AG09319 (cell line): ENCODE data around the gene FMNL2.

ENCODE experiments used
- DNase-seq: peaks from one replicate; pipeline ENCODE4 v3.0.0-alpha.2; 2010; ENCODE audit warnings: low read depth; ENCODE audit errors: extremely low read depth
- TF ChIP-seq, protein P1 (sequence below): IDR thresholded peaks from 2 replicates; pipeline ENCODE4 v1.5.1; 2011; ENCODE audit warnings: low read depth, mild to moderate bottlenecking, inconsistent platforms, low read length, moderate library complexity

The FMNL2 gene

DNA sequence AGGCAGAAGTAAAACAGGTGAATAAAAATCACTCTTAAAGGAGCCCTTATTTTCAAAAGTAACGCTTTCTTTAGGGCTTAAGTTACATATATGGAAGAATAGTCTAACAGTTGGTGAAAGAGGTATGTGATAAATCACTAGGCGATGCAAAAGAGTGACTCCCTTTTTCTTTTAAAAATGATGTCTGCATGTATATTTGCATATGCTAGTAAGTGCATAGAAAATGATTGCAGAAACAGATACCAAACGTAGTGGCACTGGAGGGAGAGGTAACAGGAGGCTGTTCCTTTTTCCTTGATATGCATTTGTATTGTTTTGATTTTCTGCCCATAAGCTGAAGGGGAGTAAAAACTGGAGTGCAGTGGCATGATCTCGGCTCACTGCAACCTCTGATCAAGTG, 224.0 kb downstream of the FMNL2 start:
- DNase-seq, result no peak

DNA sequence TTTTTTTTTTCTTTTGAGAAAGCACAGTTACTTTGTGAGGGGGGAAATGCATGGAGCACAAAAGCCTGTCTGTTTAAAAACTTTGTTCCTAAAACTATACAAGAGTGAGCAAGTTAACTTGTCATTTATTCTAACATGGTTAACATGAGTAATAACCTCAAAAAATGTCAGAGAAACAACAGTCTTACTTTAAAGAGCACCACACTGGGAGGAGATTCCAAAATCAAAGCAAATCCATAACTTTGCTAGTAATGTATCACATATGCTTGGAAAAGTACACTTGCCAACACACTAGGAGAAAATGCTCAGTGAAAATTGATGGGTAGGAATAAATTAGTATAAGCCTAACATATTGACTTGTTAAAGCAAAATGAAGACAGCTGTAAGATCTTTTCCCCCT, 225.2 kb downstream of the FMNL2 start:
- TF ChIP-seq, protein P1, sequence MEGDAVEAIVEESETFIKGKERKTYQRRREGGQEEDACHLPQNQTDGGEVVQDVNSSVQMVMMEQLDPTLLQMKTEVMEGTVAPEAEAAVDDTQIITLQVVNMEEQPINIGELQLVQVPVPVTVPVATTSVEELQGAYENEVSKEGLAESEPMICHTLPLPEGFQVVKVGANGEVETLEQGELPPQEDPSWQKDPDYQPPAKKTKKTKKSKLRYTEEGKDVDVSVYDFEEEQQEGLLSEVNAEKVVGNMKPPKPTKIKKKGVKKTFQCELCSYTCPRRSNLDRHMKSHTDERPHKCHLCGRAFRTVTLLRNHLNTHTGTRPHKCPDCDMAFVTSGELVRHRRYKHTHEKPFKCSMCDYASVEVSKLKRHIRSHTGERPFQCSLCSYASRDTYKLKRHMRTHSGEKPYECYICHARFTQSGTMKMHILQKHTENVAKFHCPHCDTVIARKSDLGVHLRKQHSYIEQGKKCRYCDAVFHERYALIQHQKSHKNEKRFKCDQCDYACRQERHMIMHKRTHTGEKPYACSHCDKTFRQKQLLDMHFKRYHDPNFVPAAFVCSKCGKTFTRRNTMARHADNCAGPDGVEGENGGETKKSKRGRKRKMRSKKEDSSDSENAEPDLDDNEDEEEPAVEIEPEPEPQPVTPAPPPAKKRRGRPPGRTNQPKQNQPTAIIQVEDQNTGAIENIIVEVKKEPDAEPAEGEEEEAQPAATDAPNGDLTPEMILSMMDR, result no peak
- DNase-seq, result no peak

More for the DNA sequence above, 224.0 kb downstream of the FMNL2 start:
- TF ChIP-seq, protein P1, result no peak

DNA sequence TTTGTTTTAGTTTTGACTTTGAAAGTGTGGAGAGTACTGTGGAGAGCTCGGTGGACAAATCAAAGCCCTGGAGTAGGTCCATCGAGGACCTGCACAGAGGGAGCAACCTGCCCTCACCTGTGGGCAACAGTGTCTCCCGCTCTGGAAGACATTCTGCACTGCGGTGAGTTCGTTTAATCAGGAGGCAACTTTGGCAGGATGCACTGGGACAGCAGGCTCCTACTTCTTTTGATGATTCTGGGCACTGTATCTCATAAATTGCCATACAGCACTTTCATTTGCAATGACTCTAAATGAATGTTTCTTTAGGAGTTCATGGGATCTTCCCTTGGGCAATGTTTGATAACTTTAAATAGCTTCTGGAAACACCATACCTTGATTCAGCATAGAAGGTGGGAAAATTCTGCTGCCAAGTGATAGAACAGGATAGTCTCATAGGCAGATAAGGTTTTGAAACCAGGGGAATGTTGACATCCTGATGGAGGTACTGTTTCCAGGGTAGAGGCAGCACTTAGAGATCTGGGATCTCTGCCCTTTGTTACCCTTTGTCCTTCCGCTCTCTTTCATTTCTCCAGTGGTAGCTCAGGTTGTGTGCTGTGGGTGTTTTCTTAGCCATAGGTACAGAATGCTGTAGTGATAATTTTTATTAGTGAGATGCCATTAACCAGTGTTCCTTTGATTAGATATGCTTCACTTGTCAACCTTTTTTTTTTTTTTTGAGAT, 226.1 kb downstream of the FMNL2 start:
- TF ChIP-seq, protein P1, result no peak

DNA sequence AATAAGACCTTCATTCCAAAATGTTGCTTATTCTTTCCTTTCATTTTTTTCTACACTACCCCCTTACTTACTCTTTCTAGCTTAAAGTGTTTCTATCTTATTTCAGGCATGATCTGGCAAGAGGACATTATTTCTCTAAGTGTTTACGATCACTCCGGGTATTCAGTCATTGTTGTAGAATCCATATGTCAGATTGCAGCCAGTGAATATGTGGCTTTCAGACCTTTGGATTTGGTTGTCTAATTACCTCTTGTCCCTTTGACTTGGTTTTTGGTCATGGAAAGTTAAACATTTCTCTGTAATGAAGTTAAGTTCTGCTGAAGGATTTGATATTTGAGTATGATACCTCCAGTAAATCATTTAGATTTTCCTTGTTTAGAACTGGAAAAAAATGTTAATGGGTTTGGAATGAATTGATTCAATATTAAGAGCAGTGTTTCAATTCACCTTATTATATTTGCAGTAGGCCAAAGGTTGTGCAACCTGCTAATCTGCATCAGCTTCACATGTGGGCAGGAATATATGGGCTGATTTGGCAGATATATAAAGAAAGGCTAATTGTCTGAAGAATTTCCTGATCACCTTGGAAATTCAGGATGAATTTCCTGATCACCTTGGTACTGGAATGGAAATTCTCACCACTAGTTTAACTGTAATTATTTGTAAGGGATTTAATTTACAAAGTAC, 227.4 kb downstream of the FMNL2 start:
- DNase-seq, result no peak

More for the DNA sequence above, 226.1 kb downstream of the FMNL2 start:
- no peak for DNase-seq

DNA sequence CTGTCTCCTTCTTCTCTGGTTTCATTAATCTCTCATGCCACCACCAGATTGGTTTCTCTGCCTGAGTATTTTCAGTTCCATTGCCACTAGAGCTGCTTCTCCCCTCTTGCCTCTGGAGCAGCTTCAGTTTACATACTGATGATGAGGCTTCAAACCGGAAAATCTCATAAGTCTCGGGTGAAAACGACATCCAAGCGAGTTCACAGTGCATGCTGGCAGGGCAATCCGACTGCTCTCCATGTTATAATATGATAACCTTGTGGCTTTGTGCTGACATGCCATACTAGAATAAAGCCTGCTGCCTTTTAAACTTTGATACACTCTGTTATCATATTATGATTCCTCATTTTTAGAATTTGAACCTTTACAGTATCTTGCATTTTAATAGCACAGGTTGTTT, 228.8 kb downstream of the FMNL2 start:
- no peak for DNase-seq
- TF ChIP-seq, protein P1, result no peak

More for the DNA sequence above, 227.4 kb downstream of the FMNL2 start:
- TF ChIP-seq, protein P1, result no peak

DNA sequence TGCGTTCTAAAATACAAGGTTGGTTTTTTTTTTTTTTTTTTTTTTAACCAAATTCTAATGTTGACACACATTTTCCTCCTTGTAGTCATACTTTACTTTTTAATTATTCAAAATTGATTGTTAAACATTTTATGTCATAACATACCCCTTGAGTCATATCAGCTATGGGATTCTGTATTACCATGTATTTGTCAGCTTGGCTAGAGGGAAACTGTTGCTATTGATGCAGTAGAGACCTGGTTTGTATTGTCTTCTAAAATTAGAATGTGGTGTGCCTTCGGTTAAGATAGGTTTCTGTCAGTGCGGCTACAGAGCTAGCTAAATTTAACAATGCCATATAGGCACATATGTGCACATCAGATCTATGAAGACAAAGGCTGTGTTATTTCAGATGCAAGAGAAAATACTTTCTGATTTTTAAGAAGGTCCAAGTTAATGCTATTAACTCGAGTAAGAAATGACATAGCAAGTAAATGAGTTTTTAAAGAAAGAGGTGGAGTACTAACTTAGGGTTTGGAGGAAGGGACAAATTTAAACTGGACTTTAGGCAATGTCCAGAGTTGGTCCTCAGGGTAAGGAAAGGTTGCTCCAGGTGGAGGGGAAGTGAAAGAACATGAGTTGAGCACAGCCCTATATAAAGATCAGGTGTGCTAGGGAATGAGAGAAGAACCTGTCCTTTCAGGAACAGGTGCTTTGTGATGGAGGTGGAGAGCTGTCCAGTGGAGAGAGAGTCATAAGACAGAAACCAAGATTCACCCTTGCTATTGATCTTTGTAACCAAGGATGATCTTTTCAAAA, 230.0 kb downstream of the FMNL2 start:
- TF ChIP-seq, protein P1, result no peak
- no peak for DNase-seq
